ENCODE results near the gene RBBP4.

DNA sequence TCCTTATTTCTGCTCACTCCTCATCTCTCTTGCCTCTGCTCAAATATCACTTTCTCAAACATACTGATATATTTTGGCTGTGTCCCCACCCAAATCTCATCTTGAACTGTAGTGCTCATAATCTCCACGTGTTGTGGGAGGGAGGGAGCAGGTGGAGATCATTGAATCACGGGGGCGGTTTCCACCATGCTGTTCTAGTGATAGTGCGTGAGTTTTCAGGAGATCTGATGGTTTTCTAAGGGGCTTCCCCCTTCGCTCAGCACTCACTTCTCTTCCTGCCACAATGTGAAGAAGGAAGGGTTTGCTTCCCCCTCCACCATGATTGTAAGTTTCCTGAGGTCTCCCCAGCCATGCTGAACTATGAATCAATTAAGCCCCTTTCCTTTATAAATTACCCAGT, 27.2 kb upstream of the RBBP4 start:
- TF ChIP-seq POLR2AphosphoS5 (IDR thresholded peaks at IDR 0.05) (no peak), EZH2 (IDR thresholded peaks at IDR 0.05; ENCODE audit: borderline replicate concordance, insufficient read depth, low read length, poor library complexity, severe bottlenecking) (no peak), MXI1 (conservative IDR thresholded peaks at IDR 0.05; ENCODE audit: poor library complexity, severe bottlenecking) (no peak)
- TF ChIP-seq, protein P1, sequence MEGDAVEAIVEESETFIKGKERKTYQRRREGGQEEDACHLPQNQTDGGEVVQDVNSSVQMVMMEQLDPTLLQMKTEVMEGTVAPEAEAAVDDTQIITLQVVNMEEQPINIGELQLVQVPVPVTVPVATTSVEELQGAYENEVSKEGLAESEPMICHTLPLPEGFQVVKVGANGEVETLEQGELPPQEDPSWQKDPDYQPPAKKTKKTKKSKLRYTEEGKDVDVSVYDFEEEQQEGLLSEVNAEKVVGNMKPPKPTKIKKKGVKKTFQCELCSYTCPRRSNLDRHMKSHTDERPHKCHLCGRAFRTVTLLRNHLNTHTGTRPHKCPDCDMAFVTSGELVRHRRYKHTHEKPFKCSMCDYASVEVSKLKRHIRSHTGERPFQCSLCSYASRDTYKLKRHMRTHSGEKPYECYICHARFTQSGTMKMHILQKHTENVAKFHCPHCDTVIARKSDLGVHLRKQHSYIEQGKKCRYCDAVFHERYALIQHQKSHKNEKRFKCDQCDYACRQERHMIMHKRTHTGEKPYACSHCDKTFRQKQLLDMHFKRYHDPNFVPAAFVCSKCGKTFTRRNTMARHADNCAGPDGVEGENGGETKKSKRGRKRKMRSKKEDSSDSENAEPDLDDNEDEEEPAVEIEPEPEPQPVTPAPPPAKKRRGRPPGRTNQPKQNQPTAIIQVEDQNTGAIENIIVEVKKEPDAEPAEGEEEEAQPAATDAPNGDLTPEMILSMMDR (IDR thresholded peaks at IDR 0.05; ENCODE audit: poor library complexity, severe bottlenecking): no peak
